ENCODE results near the gene CEMIP.
"Not testable (repeated sequence)": the region's sequence is repeated elsewhere in the genome, so short reads cannot be mapped to it uniquely, and the experiment has no call there.

The CEMIP gene

GRCh38 chr15:80758130-80758745 lies 20.9 kb upstream of the CEMIP start:
- no peak for DNase-seq (ENCODE audit: low spot score)

GRCh38 chr15:80760960-80761359 lies 18.2 kb upstream of the CEMIP start:
- DNase-seq (ENCODE audit: low spot score) = no peak

- DNase-seq (ENCODE audit: low spot score) = no peak
Measured at GRCh38 chr15:80761754-80762153, 17.4 kb upstream of the CEMIP start.

- not testable (repeated sequence) for DNase-seq (ENCODE audit: low spot score)
Measured at GRCh38 chr15:80763235-80763634, 15.9 kb upstream of the CEMIP start.

- no peak for DNase-seq (ENCODE audit: low spot score)
Measured at GRCh38 chr15:80764535-80764934, 14.6 kb upstream of the CEMIP start.

- no peak for DNase-seq (ENCODE audit: low spot score)
Measured at GRCh38 chr15:80766275-80766674, 12.9 kb upstream of the CEMIP start.

GRCh38 chr15:80768158-80768557 lies 11.0 kb upstream of the CEMIP start:
- DNase-seq (ENCODE audit: low spot score) = no peak

- DNase-seq (ENCODE audit: low spot score) = no peak
Measured at GRCh38 chr15:80769153-80769828, 9.9 kb upstream of the CEMIP start.

- DNase-seq (ENCODE audit: low spot score) = no peak
Measured at GRCh38 chr15:80769829-80770705, 9.1 kb upstream of the CEMIP start.

GRCh38 chr15:80773122-80773551 lies 6.0 kb upstream of the CEMIP start:
- no peak for DNase-seq (ENCODE audit: low spot score)

GRCh38 chr15:80773792-80774352 lies 5.3 kb upstream of the CEMIP start:
- no peak for DNase-seq (ENCODE audit: low spot score)

- DNase-seq (ENCODE audit: low spot score) = no peak
Measured at GRCh38 chr15:80774486-80774885, 4.7 kb upstream of the CEMIP start.

- no peak for DNase-seq (ENCODE audit: low spot score)
Measured at GRCh38 chr15:80775338-80775737, 3.8 kb upstream of the CEMIP start.

GRCh38 chr15:80776420-80777045 lies 2.6 kb upstream of the CEMIP start:
- DNase-seq (ENCODE audit: low spot score) = peak; percentile 72

GRCh38 chr15:80777137-80777536 lies 2.0 kb upstream of the CEMIP start:
- DNase-seq (ENCODE audit: low spot score) = no peak

- DNase-seq (ENCODE audit: low spot score) = no peak
Measured at GRCh38 chr15:80777826-80778620, 1.1 kb upstream of the CEMIP start.

- DNase-seq (ENCODE audit: low spot score) = peak; percentile 13
Measured at GRCh38 chr15:80778621-80778963, 578 bp upstream of the CEMIP start.

- peak; percentile 22 for DNase-seq (ENCODE audit: low spot score)
Measured at GRCh38 chr15:80779658-80780415, 667 bp downstream of the CEMIP start.

- peak; percentile 31 for DNase-seq (ENCODE audit: low spot score)
Measured at GRCh38 chr15:80780416-80781221, 1.4 kb downstream of the CEMIP start.

- no peak for DNase-seq (ENCODE audit: low spot score)
Measured at GRCh38 chr15:80783260-80783659, 4.1 kb downstream of the CEMIP start.

All from cerebellar cortex (tissue), 1 donor.